Right kidney (tissue), 9 donors: ENCODE results near the gene PKLR.
"Not testable (repeated sequence)": the region's sequence is repeated elsewhere in the genome, so short reads cannot be mapped to it uniquely, and the experiment has no call there.

Source experiments
- DNase-seq: peaks from one replicate; pipeline ENCODE4 v3.0.0-alpha.2; 2016
- long read RNA-seq, 8 donors: transcript quantifications; one replicate each; lab custom pipeline, GENCODE V29; 2026

PKLR gene
- long read RNA-seq, donor 1, partial matches to known transcripts = 0 of 1 reads
- long read RNA-seq, donor 1, other reads (novel, unspliced or antisense) = 0 of 1 reads
- long read RNA-seq, donor 2 = 0 reads
- long read RNA-seq, donor 3, partial matches to known transcripts = 0 of 1 reads
- long read RNA-seq, donor 3, other reads (novel, unspliced or antisense) = 0 of 1 reads
- long read RNA-seq, donor 4 = 0 reads
- long read RNA-seq, donor 5, partial matches to known transcripts = 0 of 1 reads
- long read RNA-seq, donor 5, other reads (novel, unspliced or antisense) = 0 of 1 reads
- long read RNA-seq, donor 6 = 0 reads
- long read RNA-seq, donor 7 = 0 reads
- long read RNA-seq, donor 8, partial matches to known transcripts = 0 of 1 reads
- long read RNA-seq, donor 8, other reads (novel, unspliced or antisense) = 0 of 1 reads

GRCh38 chr1:155301342-155301841 is at the start of gene PKLR:
Gene PKLR, minus strand, starts transcription at chr1:155301438. Its CDS starts 43 bp downstream, at chr1:155301395.
- no peak for DNase-seq

GRCh38 chr1:155342842-155343241 is 41.6 kb upstream of the PKLR start:
- no peak for DNase-seq

- no peak for DNase-seq
Measured at GRCh38 chr1:155339515-155340097, 38.4 kb upstream of the PKLR start.

- no peak for DNase-seq
Measured at GRCh38 chr1:155334962-155335361, 33.7 kb upstream of the PKLR start.

- no peak for DNase-seq
Measured at GRCh38 chr1:155329980-155330598, 28.9 kb upstream of the PKLR start.

- not testable (repeated sequence) for DNase-seq
Measured at GRCh38 chr1:155328856-155329255, 27.6 kb upstream of the PKLR start.

- DNase-seq = no peak
Measured at GRCh38 chr1:155327981-155328380, 26.7 kb upstream of the PKLR start.

GRCh38 chr1:155326631-155327037 is 25.4 kb upstream of the PKLR start:
- DNase-seq = no peak

- no peak for DNase-seq
Measured at GRCh38 chr1:155326020-155326526, 24.8 kb upstream of the PKLR start.

GRCh38 chr1:155325603-155325893 is 24.3 kb upstream of the PKLR start:
- DNase-seq = no peak

GRCh38 chr1:155324717-155325602 is 23.7 kb upstream of the PKLR start:
- DNase-seq = peak; percentile 82

GRCh38 chr1:155324037-155324716 is 22.9 kb upstream of the PKLR start:
- peak; percentile 95 for DNase-seq

GRCh38 chr1:155323729-155324036 is 22.4 kb upstream of the PKLR start:
- no peak for DNase-seq

GRCh38 chr1:155322953-155323728 is 21.9 kb upstream of the PKLR start:
- DNase-seq = peak; percentile 96

- DNase-seq = peak; percentile 63
Measured at GRCh38 chr1:155322571-155322952, 21.3 kb upstream of the PKLR start.

- no peak for DNase-seq
Measured at GRCh38 chr1:155321639-155322503, 20.6 kb upstream of the PKLR start.

- peak; percentile 84 for DNase-seq
Measured at GRCh38 chr1:155320661-155321617, 19.7 kb upstream of the PKLR start, which contains the start of gene RUSC1. Gene RUSC1, plus strand, starts transcription at chr1:155320894. Its CDS starts 880 bp downstream, at chr1:155321774.

GRCh38 chr1:155320252-155320651 is 19.0 kb upstream of the PKLR start:
- no peak for DNase-seq

- no peak for DNase-seq
Measured at GRCh38 chr1:155319536-155319935, 18.3 kb upstream of the PKLR start.
